NCI-H1092 (cell line): ENCODE measurements around the gene ATP2B1.

Experiments used
- DNase-seq: peaks from one replicate; lab custom pipeline; 2025; lab: John Stamatoyannopoulos, UW

The ATP2B1 gene

GRCh38 chr12:89589753-89590152, 118.9 kb downstream of the ATP2B1 start:
- DNase-seq = no peak

- DNase-seq = no peak
Measured at GRCh38 chr12:89578499-89578898, 130.1 kb downstream of the ATP2B1 start.

GRCh38 chr12:89576572-89577220, 131.9 kb downstream of the ATP2B1 start:
- no peak for DNase-seq

- DNase-seq = no peak
Measured at GRCh38 chr12:89575374-89575773, 133.3 kb downstream of the ATP2B1 start.

- no peak for DNase-seq
Measured at GRCh38 chr12:89574736-89575208, 133.9 kb downstream of the ATP2B1 start.

GRCh38 chr12:89573051-89573810, 135.4 kb downstream of the ATP2B1 start:
- no peak for DNase-seq

- no peak for DNase-seq
Measured at GRCh38 chr12:89571491-89572195, 137.0 kb downstream of the ATP2B1 start.

- no peak for DNase-seq
Measured at GRCh38 chr12:89568484-89568883, 140.2 kb downstream of the ATP2B1 start.

GRCh38 chr12:89567691-89568239, 140.9 kb downstream of the ATP2B1 start:
- DNase-seq = no peak

- no peak for DNase-seq
Measured at GRCh38 chr12:89566615-89567014, 142.0 kb downstream of the ATP2B1 start.

GRCh38 chr12:89565002-89565401, 143.6 kb downstream of the ATP2B1 start:
- DNase-seq = no peak

GRCh38 chr12:89559753-89560152, 148.9 kb downstream of the ATP2B1 start:
- DNase-seq = no peak

- DNase-seq = no peak
Measured at GRCh38 chr12:89556976-89557375, 151.7 kb downstream of the ATP2B1 start.

GRCh38 chr12:89552376-89552775, 156.3 kb downstream of the ATP2B1 start:
- DNase-seq = no peak

- no peak for DNase-seq
Measured at GRCh38 chr12:89551747-89552146, 156.9 kb downstream of the ATP2B1 start.

GRCh38 chr12:89547101-89547500, 161.5 kb downstream of the ATP2B1 start:
- no peak for DNase-seq

- DNase-seq = no peak
Measured at GRCh38 chr12:89546151-89546550, 162.5 kb downstream of the ATP2B1 start.

- DNase-seq = peak; percentile 67
Measured at GRCh38 chr12:89544681-89545184, 163.9 kb downstream of the ATP2B1 start.

GRCh38 chr12:89544022-89544421, 164.6 kb downstream of the ATP2B1 start:
- no peak for DNase-seq

- DNase-seq = peak; percentile 60
Measured at GRCh38 chr12:89542912-89543592, 165.6 kb downstream of the ATP2B1 start.

GRCh38 chr12:89542236-89542635, 166.4 kb downstream of the ATP2B1 start:
- DNase-seq = no peak

- no peak for DNase-seq
Measured at GRCh38 chr12:89540586-89540985, 168.1 kb downstream of the ATP2B1 start.
